ENCODE results near the gene OPN1SW. TPM values are rescaled to one million over a fixed set of nuclear protein-coding genes. Genes with fewer than 3 reads are reported as not detected.

The OPN1SW gene
- polyA plus RNA-seq: not detected

- Mint-ChIP-seq H3K36me3 (peaks cover 17 to 27% (median 24%) of the 10 kb centered on the region in 3 donors), H3K27me3 (ENCODE audit: low read depth in 3 of 3) (peaks cover 0 to 3% (median 3%) of the 10 kb centered on the region in 3 donors), H3K9me3 (peaks cover 6 to 13% (median 7%) of the 10 kb centered on the region in 6 donors), H3K27ac (no peak within 1 kb of the TSS), H3K4me1 (no peaks in the 10 kb centered on the region), H3K4me3 (no peak within 1 kb of the TSS)
- no peak for DNase-seq
Measured at GRCh38 chr7:128775744-128776474, at the start of gene OPN1SW. TSS of gene OPN1SW (minus strand) at chr7:128775794. CDS start at chr7:128775781, 13 bp downstream.

- H3K27ac Mint-ChIP-seq: no peak overlapping the region
Measured at GRCh38 chr7:128821724-128822123, 46.1 kb upstream of the OPN1SW start.

DNA sequence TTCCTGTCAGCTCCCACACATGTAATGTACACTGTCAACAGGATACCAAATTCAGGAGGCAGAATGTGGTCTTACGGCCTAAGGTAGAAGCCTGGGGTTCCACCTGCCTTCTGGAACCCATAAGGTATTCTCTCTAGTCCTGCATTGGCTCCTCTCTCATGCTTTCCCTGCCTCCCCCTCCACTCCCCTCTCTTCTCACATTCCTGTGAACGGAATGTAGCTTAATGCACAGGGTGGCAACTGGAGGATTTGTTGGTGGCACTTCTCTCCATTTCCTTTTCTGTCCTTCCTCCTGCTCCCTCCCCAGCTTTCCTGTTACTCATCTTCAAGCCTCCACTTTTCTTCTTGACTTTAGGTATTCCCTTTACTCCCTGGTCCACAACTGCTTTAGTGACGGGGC is 43.1 kb upstream of the OPN1SW start:
- Mint-ChIP-seq H3K27me3 (ENCODE audit: low read depth in 3 of 3) (peaks cover 0 to 2% (median 1%) of the 10 kb centered on the region in 3 donors), H3K4me1 (no peaks in the 10 kb centered on the region), H3K36me3 (no peaks in the 10 kb centered on the region), H3K27ac (no peak overlapping the region), H3K4me3 (no peak overlapping the region), H3K9me3 (no peaks in the 10 kb centered on the region)
- DNase-seq: no peak

More at GRCh38 chr7:128821724-128822123, 46.1 kb upstream of the OPN1SW start:
- Mint-ChIP-seq H3K27me3 (ENCODE audit: low read depth in 3 of 3) (no peaks in the 10 kb centered on the region), H3K4me1 (no peaks in the 10 kb centered on the region), H3K36me3 (no peaks in the 10 kb centered on the region), H3K9me3 (no peaks in the 10 kb centered on the region), H3K4me3 (no peak overlapping the region)
- DNase-seq: no peak

DNA sequence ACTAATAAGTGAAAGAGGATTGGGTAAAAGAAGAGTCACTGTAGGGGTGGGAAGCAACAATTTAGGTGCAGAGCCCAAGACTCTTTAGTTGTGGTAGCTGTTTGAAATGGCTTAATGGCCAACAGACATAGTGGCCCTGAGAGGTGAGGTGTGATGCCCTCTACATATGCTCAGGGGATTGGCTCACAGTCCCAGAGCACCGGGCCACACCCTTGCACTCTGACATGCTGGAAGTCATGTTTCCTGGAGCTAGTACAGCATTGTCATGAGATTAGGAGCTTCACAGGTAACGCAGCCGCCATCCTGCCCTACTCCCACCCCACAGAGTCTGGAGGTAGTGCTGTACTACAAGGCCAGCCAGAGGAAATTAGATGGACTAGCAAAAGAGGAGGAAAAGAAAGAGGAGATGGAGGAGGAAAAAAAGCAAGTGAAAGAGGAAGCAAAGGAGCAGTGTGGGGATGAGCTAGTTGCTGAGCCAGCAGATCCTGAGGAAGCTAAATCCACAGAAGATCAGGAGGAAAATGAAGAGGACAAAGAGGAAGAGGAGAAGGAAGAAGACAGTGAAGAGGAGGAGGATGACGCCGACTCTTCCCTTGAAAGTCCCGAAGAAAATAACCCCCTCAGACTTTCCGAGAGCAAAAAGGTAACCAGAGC is 39.8 kb upstream of the OPN1SW start:
- H3K36me3 Mint-ChIP-seq: no peaks in the 10 kb centered on the region
- H3K9me3 Mint-ChIP-seq: no peaks in the 10 kb centered on the region
- peaks cover 0 to 2% (median 1%) of the 10 kb centered on the region in 3 donors for H3K27me3 Mint-ChIP-seq (ENCODE audit: low read depth in 3 of 3)
- H3K4me1 Mint-ChIP-seq: no peaks in the 10 kb centered on the region
- DNase-seq: no peak
- H3K27ac Mint-ChIP-seq: no peak overlapping the region
- no peak overlapping the region for H3K4me3 Mint-ChIP-seq

DNA sequence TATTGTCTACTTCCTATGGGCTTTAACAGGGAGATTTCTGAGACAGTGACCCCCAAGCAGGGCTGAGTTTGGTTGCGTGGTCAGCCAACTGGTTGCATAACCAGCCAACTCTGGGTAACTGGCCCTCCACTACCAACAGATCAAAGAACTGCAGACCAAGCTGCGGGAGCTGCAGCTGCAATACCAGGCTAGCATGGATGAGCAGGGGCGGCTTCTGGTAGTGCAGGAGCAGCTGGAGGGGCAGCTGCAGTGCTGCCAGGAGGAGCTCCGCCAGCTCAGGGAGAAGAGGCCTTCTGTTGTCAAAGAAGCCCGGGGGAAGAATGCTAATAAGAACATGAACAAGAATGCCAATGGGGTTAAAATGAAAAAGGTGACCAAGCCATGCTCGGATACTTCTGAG is 38.9 kb upstream of the OPN1SW start:
- Mint-ChIP-seq H3K4me3 (no peak overlapping the region), H3K4me1 (no peaks in the 10 kb centered on the region), H3K36me3 (peaks cover 0 to 7% (median 3%) of the 10 kb centered on the region in 3 donors), H3K9me3 (no peaks in the 10 kb centered on the region), H3K27ac (no peak overlapping the region), H3K27me3 (ENCODE audit: low read depth in 3 of 3) (peaks cover 0 to 2% (median 1%) of the 10 kb centered on the region in 3 donors)
- no peak for DNase-seq

DNA sequence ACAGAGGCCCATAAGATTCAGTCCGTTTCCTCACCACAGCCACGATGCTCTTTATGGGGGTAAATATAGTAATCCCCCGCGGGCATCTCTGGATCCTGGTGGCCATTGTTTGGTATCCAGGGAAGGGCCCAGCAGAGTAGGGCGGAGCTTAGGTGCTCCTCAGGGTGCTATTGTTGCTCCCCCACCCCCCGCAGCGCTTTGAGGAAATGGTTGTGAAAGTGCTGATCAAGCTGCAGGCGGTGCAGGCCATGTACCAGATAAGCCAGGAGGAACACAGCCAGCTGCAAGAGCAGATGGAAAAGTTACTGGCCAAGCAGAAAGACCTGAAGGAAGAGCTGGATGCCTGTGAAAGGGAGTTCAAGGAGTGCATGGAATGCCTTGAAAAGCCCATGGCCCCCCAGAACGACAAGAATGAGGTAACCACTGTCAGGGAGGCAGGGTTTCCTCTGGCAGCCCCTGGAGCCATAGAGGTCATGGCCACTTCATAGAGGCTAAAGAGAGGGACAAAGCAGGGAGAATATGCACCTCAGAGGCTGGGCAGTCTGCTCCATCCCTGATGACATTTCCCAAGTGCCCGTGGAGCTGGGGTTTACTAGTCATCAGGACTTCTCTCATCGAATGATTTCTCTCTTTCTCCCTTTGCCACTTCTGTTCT is 37.0 kb upstream of the OPN1SW start:
- Mint-ChIP-seq H3K27ac (no peak overlapping the region), H3K9me3 (no peaks in the 10 kb centered on the region), H3K4me1 (no peaks in the 10 kb centered on the region), H3K27me3 (ENCODE audit: low read depth in 3 of 3) (peaks cover 0 to 2% (median 1%) of the 10 kb centered on the region in 3 donors), H3K4me3 (no peak overlapping the region), H3K36me3 (peaks cover 0 to 12% (median 8%) of the 10 kb centered on the region in 3 donors)
- DNase-seq: no peak

GRCh38 chr7:128811631-128812430 is 36.2 kb upstream of the OPN1SW start:
- H3K4me3 Mint-ChIP-seq: no peak overlapping the region
- peaks cover under 1 to 14% (median 11%) of the 10 kb centered on the region in 3 donors for H3K36me3 Mint-ChIP-seq
- H3K9me3 Mint-ChIP-seq: no peaks in the 10 kb centered on the region
- DNase-seq: no peak
- H3K27ac Mint-ChIP-seq: no peak overlapping the region
- no peaks in the 10 kb centered on the region for H3K4me1 Mint-ChIP-seq
- peaks cover 0 to 2% (median 1%) of the 10 kb centered on the region in 3 donors for H3K27me3 Mint-ChIP-seq (ENCODE audit: low read depth in 3 of 3)

DNA sequence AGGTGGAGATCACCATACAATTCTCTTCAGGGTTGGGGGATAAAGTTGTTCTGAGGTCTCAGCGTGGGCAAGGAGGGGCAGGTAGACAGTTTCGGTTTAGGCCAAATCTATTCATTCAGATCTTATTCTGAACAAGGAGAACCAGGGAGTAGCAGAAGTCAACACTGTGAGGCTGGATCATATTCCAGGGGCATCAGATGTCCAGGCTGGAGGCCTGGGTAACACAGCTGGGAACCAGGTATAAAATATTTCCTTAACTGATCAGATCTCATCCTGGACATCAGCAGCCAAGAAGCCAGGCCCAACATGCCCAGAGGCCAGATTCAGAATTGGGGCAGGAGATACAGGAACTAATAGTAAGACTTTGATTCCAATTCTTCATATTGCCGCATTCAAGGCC is 35.4 kb upstream of the OPN1SW start:
- Mint-ChIP-seq H3K9me3 (no peaks in the 10 kb centered on the region), H3K27me3 (ENCODE audit: low read depth in 3 of 3) (peaks cover 0 to 2% (median 1%) of the 10 kb centered on the region in 3 donors), H3K4me3 (no peak overlapping the region), H3K27ac (no peak overlapping the region), H3K36me3 (peaks cover 9 to 21% (median 18%) of the 10 kb centered on the region in 3 donors), H3K4me1 (no peaks in the 10 kb centered on the region)
- no peak for DNase-seq

GRCh38 chr7:128810473-128810872 is 34.9 kb upstream of the OPN1SW start:
- H3K4me3 Mint-ChIP-seq: no peak overlapping the region
- H3K9me3 Mint-ChIP-seq: no peaks in the 10 kb centered on the region
- peaks cover 9 to 23% (median 19%) of the 10 kb centered on the region in 3 donors for H3K36me3 Mint-ChIP-seq

DNA sequence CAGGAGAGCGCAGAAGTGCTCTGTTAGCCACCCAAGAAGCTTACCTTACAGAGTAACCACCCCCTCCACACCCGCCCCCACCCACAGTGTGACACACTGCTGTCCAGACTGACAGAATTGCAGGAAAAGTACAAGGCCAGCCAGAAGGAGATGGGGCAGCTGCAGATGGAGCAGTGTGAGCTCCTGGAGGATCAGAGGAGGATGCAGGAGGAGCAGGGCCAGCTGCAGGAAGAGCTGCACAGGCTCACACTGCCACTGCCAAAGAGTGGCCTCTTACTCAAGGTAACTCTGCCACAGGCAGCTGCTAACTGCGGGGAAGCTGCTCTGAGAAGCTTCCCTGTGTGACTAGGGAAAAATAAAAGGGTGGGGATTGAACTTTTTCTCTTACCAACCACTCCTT is 33.8 kb upstream of the OPN1SW start:
- Mint-ChIP-seq H3K9me3 (no peaks in the 10 kb centered on the region), H3K27ac (no peak overlapping the region), H3K27me3 (ENCODE audit: low read depth in 3 of 3) (peaks cover 0 to under 1% (median 0%) of the 10 kb centered on the region in 3 donors), H3K36me3 (peaks cover 9 to 23% (median 23%) of the 10 kb centered on the region in 3 donors), H3K4me1 (no peaks in the 10 kb centered on the region), H3K4me3 (no peak overlapping the region)
- DNase-seq: no peak

More at GRCh38 chr7:128810473-128810872, 34.9 kb upstream of the OPN1SW start:
- Mint-ChIP-seq H3K27ac (no peak overlapping the region), H3K4me1 (no peaks in the 10 kb centered on the region), H3K27me3 (ENCODE audit: low read depth in 3 of 3) (peaks cover 0 to 1% (median 1%) of the 10 kb centered on the region in 3 donors)
- DNase-seq: no peak

- no peaks in the 10 kb centered on the region for H3K4me1 Mint-ChIP-seq
- peaks cover 9 to 23% (median 23%) of the 10 kb centered on the region in 3 donors for H3K36me3 Mint-ChIP-seq
Measured at GRCh38 chr7:128807191-128807590, 31.6 kb upstream of the OPN1SW start.

GRCh38 chr7:128805225-128805624 is 29.6 kb upstream of the OPN1SW start:
- no peak overlapping the region for H3K4me3 Mint-ChIP-seq

More at GRCh38 chr7:128807191-128807590, 31.6 kb upstream of the OPN1SW start:
- no peak overlapping the region for H3K27ac Mint-ChIP-seq
- no peak overlapping the region for H3K4me3 Mint-ChIP-seq
- DNase-seq: no peak
- no peaks in the 10 kb centered on the region for H3K9me3 Mint-ChIP-seq
- H3K27me3 Mint-ChIP-seq (ENCODE audit: low read depth in 3 of 3): no peaks in the 10 kb centered on the region

GRCh38 chr7:128804484-128804883 is 28.9 kb upstream of the OPN1SW start:
- Mint-ChIP-seq H3K36me3 (peaks cover 16 to 26% (median 25%) of the 10 kb centered on the region in 3 donors), H3K27ac (no peak overlapping the region), H3K9me3 (no peaks in the 10 kb centered on the region), H3K27me3 (ENCODE audit: low read depth in 3 of 3) (no peaks in the 10 kb centered on the region), H3K4me3 (no peak overlapping the region), H3K4me1 (no peaks in the 10 kb centered on the region)
- no peak for DNase-seq

More at GRCh38 chr7:128805225-128805624, 29.6 kb upstream of the OPN1SW start:
- Mint-ChIP-seq H3K27ac (no peak overlapping the region), H3K36me3 (peaks cover 16 to 32% (median 29%) of the 10 kb centered on the region in 3 donors), H3K9me3 (no peaks in the 10 kb centered on the region), H3K27me3 (ENCODE audit: low read depth in 3 of 3) (no peaks in the 10 kb centered on the region), H3K4me1 (no peaks in the 10 kb centered on the region)
- DNase-seq: no peak

Measured in immature natural killer cell (primary cell).